ENCODE results near the gene UPK3A. TPM values are rescaled to one million over a fixed set of nuclear protein-coding genes. Genes with fewer than 3 reads are reported as not detected.

UPK3A gene
- total and polyA plus RNA-seq, 2 of the 13 experiments (the other 11 are each of a cell fraction or from before 2014, with no cell fraction given), result 10.5 to 13.8 TPM

DNA sequence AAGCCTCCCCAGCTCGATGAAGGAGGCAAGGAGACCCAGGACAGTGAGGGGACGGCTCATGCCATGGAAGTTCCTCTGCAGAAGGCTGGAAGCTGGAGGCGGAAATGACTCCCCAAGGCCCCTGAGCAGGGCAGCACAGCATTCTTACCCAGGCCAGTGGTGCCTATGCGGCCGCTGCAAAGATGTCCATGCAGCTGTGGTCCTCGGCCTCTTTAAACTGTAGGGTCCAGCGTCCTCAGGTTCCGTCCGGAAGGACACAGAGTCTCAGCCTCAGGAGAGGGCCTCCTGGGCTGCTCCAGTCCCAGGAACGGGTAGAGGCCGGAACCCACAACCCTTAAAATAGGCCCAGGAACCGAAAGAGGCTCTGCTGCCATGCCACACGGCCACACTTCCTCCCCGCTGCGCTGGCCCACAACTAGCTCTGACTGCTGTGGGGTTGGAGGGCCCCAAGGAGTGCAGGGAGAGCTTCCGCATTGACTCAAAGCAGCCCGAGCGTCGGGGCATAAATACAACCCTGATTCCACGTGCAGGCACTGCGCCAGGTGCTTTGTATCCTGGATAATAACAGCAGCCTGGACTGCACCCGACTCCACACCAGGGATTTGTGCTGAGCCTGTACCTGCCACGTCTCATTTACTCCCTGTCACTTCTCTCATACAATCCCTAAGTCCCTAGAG lies 49.5 kb upstream of the UPK3A start (continued):
- TF ChIP-seq STAT6 (CRISPR knock-in tag; IDR thresholded peaks at IDR 0.05; ENCODE audit: borderline replicate concordance) (no peak), ONECUT2 (CRISPR knock-in tag; IDR thresholded peaks at IDR 0.05) (no peak), CREB1 (IDR thresholded peaks at IDR 0.05) (no peak), CREB1 (CRISPR knock-in tag; IDR thresholded peaks at IDR 0.05) (no peak), FOXM1 (CRISPR knock-in tag; IDR thresholded peaks at IDR 0.05) (no peak)

DNA sequence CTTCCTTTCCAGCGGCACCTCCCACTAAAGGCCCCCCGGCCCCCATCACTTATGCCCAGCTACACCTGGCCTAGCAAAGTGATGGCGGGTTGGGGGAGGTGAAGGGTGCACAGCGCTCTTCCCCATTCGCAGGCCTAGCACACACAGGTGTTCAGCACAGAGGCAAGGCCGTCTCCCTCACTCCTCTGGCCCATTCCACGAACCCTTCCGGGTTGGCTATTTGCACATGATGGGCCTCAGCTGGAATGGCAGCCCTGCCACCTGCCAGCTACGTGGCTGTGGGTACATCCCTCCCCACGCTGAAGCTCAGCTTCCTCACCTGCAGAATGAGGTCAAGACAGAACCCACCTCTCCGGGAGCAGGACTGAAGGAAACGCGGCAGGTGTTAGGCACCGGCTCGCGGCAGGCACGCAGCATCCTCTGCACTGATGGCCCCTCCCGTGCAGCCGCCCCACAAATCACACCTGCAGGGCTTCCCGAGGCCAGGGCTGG lies 48.9 kb upstream of the UPK3A start:
- BruUV-seq (replicated peaks), result no TSS peak
- H3K4me3 ChIP-seq (replicated peaks in 1 of 3; ENCODE audit: insufficient read depth in 1 of 3, low read depth in 2 of 3, low read length in 3 of 3), result no peak overlapping the region
- ATAC-seq, result no peak

More for the DNA sequence above, 48.9 kb upstream of the UPK3A start:
- H3K4me1 ChIP-seq (ENCODE audit: insufficient read depth, low read length), result peaks cover 67% of the 10 kb centered on the region
- WGBS (ENCODE audit: low lambda C conversion rate), result 100% methylated on average over 10 of the region's 20 CpGs
- TF ChIP-seq RCOR2 (CRISPR knock-in tag; IDR thresholded peaks at IDR 0.05), result no peak
- TF ChIP-seq, protein P1, sequence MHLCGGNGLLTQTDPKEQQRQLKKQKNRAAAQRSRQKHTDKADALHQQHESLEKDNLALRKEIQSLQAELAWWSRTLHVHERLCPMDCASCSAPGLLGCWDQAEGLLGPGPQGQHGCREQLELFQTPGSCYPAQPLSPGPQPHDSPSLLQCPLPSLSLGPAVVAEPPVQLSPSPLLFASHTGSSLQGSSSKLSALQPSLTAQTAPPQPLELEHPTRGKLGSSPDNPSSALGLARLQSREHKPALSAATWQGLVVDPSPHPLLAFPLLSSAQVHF (CRISPR knock-in tag; IDR thresholded peaks at IDR 0.05), result no peak
- TF ChIP-seq WIZ (CRISPR knock-in tag; IDR thresholded peaks at IDR 0.05), result no peak
- peaks cover 11% of the 10 kb centered on the region; the same call in 1 of the 2 replicates for H4K20me1 ChIP-seq (ENCODE audit: insufficient read depth, low read length)
- ChIA-PET POLR2A (interaction anchor here (3.0 kb wide), 1 partner anchor 11 kb away, joined by 11 read pairs; no protein-coding TSS in a partner anchor), CTCF (ENCODE audit: low intra/inter-chr PET ratio, low total read pairs) (no interaction called here)
- H2AFZ ChIP-seq (ENCODE audit: low read length), result no peak overlapping the region
- in situ Hi-C loops (cut with HindIII; ENCODE audit: extremely low pct_ligation_motif_present, low pct_unique_long_range_greater_than_20kb), result no loop called here
- no peaks in the 10 kb centered on the region for H3K27me3 ChIP-seq (ENCODE audit: control insufficient read depth in 1 of 2, insufficient read depth in 2 of 2, low read length in 2 of 2)
- no peak overlapping the region for H3K9ac ChIP-seq (ENCODE audit: insufficient read depth, low read depth, low read length)
- intact Hi-C loops (cut with micrococcal nuclease; ENCODE audit: unreplicated experiment), result no loop called here
- DNase-seq (ENCODE audit: low spot score), result no peak
- H3K36me3 ChIP-seq (replicated peaks in 1 of 2; ENCODE audit: control insufficient read depth in 1 of 2, insufficient read depth in 2 of 2, low read length in 2 of 2), result peaks cover 6% of the 10 kb centered on the region in 2 experiments; a peak in 3 of 5 replicates
- FAIRE-seq, result no peak
- H3K79me2 ChIP-seq (ENCODE audit: insufficient read depth, low read length), result peaks cover 26% of the 10 kb centered on the region
- no peak overlapping the region for H3K27ac ChIP-seq (ENCODE audit: extremely low read length, insufficient read depth, low read length)
- H3K4me2 ChIP-seq (ENCODE audit: low read depth, low read length), result no peak overlapping the region
- no peaks in the 10 kb centered on the region for H3K9me3 ChIP-seq (ENCODE audit: low read length)
